HepG2 (cell line): Measurements from ENCODE around the gene MCMBP. TPM values are rescaled to one million over a fixed set of nuclear protein-coding genes. Genes with fewer than 3 reads are reported as not detected.

Experiments used
- AGO1 ChIP-seq: fragments of 200-400 bp; formaldehyde crosslinking; IDR thresholded peaks from 2 replicates; pipeline ENCODE4 v1.6.1; 2017; ENCODE audit warnings: mild to moderate bottlenecking, low read depth, low read length, moderate library complexity; ENCODE audit not compliant: poor library complexity, severe bottlenecking
- ARNT2 ChIP-seq: sonication (generic); formaldehyde crosslinking; IDR thresholded peaks from 2 replicates; pipeline ENCODE4 v1.8.0; 2022; ENCODE audit warnings: mild to moderate bottlenecking, low read depth, missing genetic modification reagents, moderate library complexity
- ATAD3A ChIP-seq: sonication (generic); formaldehyde crosslinking; IDR thresholded peaks from 2 replicates; pipeline ENCODE4 v1.4.0; 2020; ENCODE audit warnings: missing genetic modification reagents
- CBX1 ChIP-seq: IDR thresholded peaks from one replicate; pipeline ENCODE4 v1.6.1; 2016; ENCODE audit warnings: antibody characterized with exemption, low read depth
- CEBPZ ChIP-seq: IDR thresholded peaks from 2 replicates; pipeline ENCODE4 v1.6.1; 2012; ENCODE audit warnings: low read length, improper control_type of control experiment
- CREBL2 ChIP-seq: sonication (generic); formaldehyde crosslinking; IDR thresholded peaks from 2 replicates; pipeline ENCODE4 v1.8.1; 2023; ENCODE audit warnings: missing genetic modification reagents, mild to moderate bottlenecking, borderline replicate concordance
- DDIT3 ChIP-seq: sonication (generic); formaldehyde crosslinking; IDR thresholded peaks from 2 replicates; pipeline ENCODE4 v1.4.0; 2020; ENCODE audit warnings: mild to moderate bottlenecking, missing genetic modification reagents
- HNRNPLL ChIP-seq: fragments of 200-400 bp; formaldehyde crosslinking; IDR thresholded peaks from 2 replicates; pipeline ENCODE4 v1.6.1; 2017; ENCODE audit warnings: mild to moderate bottlenecking, low read depth, low read length; ENCODE audit not compliant: poor library complexity, severe bottlenecking
- IRF9 ChIP-seq: sonication (generic); formaldehyde crosslinking; IDR thresholded peaks from 2 replicates; pipeline ENCODE4 v1.8.0; 2022; ENCODE audit warnings: missing genetic modification reagents, mild to moderate bottlenecking, borderline replicate concordance
- MZF1 ChIP-seq: sonication (generic); formaldehyde crosslinking; IDR thresholded peaks from 2 replicates; pipeline ENCODE4 v1.8.1; 2023; ENCODE audit warnings: mild to moderate bottlenecking, missing genetic modification reagents, borderline replicate concordance
- NFATC3 ChIP-seq: sonication (generic); formaldehyde crosslinking; IDR thresholded peaks from 2 replicates; pipeline ENCODE4 v1.5.1; 2020; ENCODE audit warnings: mild to moderate bottlenecking, missing genetic modification reagents
- SRSF9 ChIP-seq: fragments of 200-400 bp; formaldehyde crosslinking; IDR thresholded peaks from 2 replicates; pipeline ENCODE4 v1.6.1; 2018; ENCODE audit warnings: borderline replicate concordance, mild to moderate bottlenecking, low read depth, low read length; ENCODE audit not compliant: insufficient read depth, poor library complexity, severe bottlenecking
- SYNCRIP ChIP-seq: fragments of 200-400 bp; formaldehyde crosslinking; IDR thresholded peaks from 2 replicates; pipeline ENCODE4 v1.6.1; 2018; ENCODE audit warnings: mild to moderate bottlenecking, low read depth, low read length; ENCODE audit not compliant: insufficient read depth
- TFDP1 ChIP-seq: IDR thresholded peaks from 2 replicates; pipeline ENCODE4 v1.6.1; 2016; ENCODE audit warnings: missing compliant biosample characterization, missing genetic modification reagents, borderline replicate concordance
- YEATS4 ChIP-seq: sonication (generic); formaldehyde crosslinking; IDR thresholded peaks from 2 replicates; pipeline ENCODE4 v1.4.0; 2020; ENCODE audit warnings: missing genetic modification reagents, borderline replicate concordance
- ZMAT3 ChIP-seq: sonication (generic); formaldehyde crosslinking; conservative IDR thresholded peaks from 2 replicates; pipeline ENCODE4 v1.7.0; 2021; ENCODE audit warnings: missing genetic modification reagents
- ZNF530 ChIP-seq: sonication (generic); formaldehyde crosslinking; IDR thresholded peaks from 2 replicates; pipeline ENCODE4 v1.5.0; 2020; ENCODE audit warnings: low read depth, mild to moderate bottlenecking, missing genetic modification reagents
- ZNF713 ChIP-seq: sonication (generic); formaldehyde crosslinking; IDR thresholded peaks from 2 replicates; pipeline ENCODE4 v1.4.0; 2020; ENCODE audit warnings: mild to moderate bottlenecking, missing genetic modification reagents
- ZNF724P ChIP-seq: sonication (generic); formaldehyde crosslinking; IDR thresholded peaks from 2 replicates; pipeline ENCODE4 v1.8.0; 2022; ENCODE audit warnings: missing genetic modification reagents, borderline replicate concordance
- ZNF850 ChIP-seq: sonication (generic); formaldehyde crosslinking; conservative IDR thresholded peaks from 2 replicates; pipeline ENCODE4 v1.9.0; 2021; ENCODE audit warnings: mild to moderate bottlenecking, missing genetic modification reagents
- ZSCAN21 ChIP-seq: sonication (generic); formaldehyde crosslinking; IDR thresholded peaks from 2 replicates; pipeline ENCODE4 v1.8.0; 2022; ENCODE audit warnings: mild to moderate bottlenecking, missing genetic modification reagents, moderate library complexity, borderline replicate concordance
- ZSCAN5A ChIP-seq: sonication (generic); formaldehyde crosslinking; IDR thresholded peaks from 2 replicates; pipeline ENCODE4 v1.8.0; 2022; ENCODE audit warnings: mild to moderate bottlenecking, missing genetic modification reagents, borderline replicate concordance
- polyA plus RNA-seq, 8 experiments: library from polyadenylated mRNA; depleted of rRNA in 3 of 8; stranded (reverse) in 7 of 8; unstranded in 1 of 8; fragments of >200 nt; fragmentation: Illumina TruSeq in 4 of 8; extraction: Trizol in 4 of 8; gene quantifications; 2 replicates each; pipeline versions ENCODE4 v1.2.1 to v1.2.3, GENCODE V29; 2011 to 2016; ENCODE audit warnings: low read depth in 4 of 8, missing spikeins in 1 of 8, mixed read lengths in 1 of 8; ENCODE audit not compliant: insufficient read depth in 1 of 8
- total RNA-seq, 5 experiments: library from RNA; depleted of rRNA; stranded (reverse); fragments of >200 nt; fragmentation: Illumina TruSeq; extraction: Trizol; gene quantifications; 2 replicates each; pipeline ENCODE4 v1.2.3, GENCODE V29; 2016; ENCODE audit warnings: low read depth in 1 of 5

The MCMBP gene
- total and polyA plus RNA-seq, 2 of the 13 experiments (the other 11 are each of a cell fraction or from before 2014, with no cell fraction given): 35.7 to 62.4 TPM

- TF ChIP-seq CEBPZ (no peak), NFATC3 (no peak), ZNF713 (CRISPR knock-in tag) (no peak), MZF1 (CRISPR knock-in tag) (no peak), SRSF9 (no peak), ZSCAN5A (no peak), CBX1 (no peak), ZNF724P (CRISPR knock-in tag) (no peak), ZMAT3 (CRISPR knock-in tag) (no peak), AGO1 (no peak), TFDP1 (CRISPR knock-in tag) (no peak), CREBL2 (no peak), ZSCAN21 (no peak), YEATS4 (CRISPR knock-in tag) (peak; percentile 56; the same call in 1 of the 2 replicates), DDIT3 (CRISPR knock-in tag) (no peak), ATAD3A (CRISPR knock-in tag) (no peak), ZNF530 (no peak), IRF9 (CRISPR knock-in tag) (no peak), ZNF850 (no peak), ARNT2 (CRISPR knock-in tag) (0 out of 2 replicates have a peak, but pooled peaks have one; percentile 27), SYNCRIP (no peak), HNRNPLL (no peak)
These were observed 23.5 kb upstream of the MCMBP start (continued) for GRCh38 chr10:119896061-119896655.
